Measurements from ENCODE around the gene MRGPRD.
"Not testable (repeated sequence)": the region's sequence is repeated elsewhere in the genome, so short reads cannot be mapped to it uniquely, and the experiment has no call there.

MRGPRD gene

GRCh38 chr11:69005631-69006368 is 25.0 kb upstream of the MRGPRD start:
- DNase-seq: no peak

DNA sequence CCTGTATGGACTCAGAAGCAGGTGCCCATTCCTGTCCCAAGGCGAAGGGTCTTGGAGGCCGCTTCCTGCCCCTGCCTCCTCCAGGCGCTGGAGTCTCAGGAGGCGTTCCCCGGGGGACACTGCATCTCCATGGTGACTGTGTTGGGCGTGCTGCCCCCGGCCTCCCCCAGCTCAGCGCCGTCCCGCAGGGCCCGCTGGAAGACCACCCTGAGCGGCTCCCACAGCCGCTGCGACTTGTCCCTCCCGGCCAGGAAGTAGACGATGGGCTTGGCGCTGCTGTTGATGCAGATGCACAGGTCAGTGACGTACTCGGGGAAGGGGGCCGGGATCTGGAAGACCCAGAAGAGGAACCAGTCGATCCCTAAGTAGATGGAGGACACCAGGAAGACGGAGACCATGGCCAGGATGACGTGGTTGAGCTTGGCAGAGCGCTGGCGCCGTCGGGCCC is 24.4 kb upstream of the MRGPRD start:
- DNase-seq: no peak

DNA sequence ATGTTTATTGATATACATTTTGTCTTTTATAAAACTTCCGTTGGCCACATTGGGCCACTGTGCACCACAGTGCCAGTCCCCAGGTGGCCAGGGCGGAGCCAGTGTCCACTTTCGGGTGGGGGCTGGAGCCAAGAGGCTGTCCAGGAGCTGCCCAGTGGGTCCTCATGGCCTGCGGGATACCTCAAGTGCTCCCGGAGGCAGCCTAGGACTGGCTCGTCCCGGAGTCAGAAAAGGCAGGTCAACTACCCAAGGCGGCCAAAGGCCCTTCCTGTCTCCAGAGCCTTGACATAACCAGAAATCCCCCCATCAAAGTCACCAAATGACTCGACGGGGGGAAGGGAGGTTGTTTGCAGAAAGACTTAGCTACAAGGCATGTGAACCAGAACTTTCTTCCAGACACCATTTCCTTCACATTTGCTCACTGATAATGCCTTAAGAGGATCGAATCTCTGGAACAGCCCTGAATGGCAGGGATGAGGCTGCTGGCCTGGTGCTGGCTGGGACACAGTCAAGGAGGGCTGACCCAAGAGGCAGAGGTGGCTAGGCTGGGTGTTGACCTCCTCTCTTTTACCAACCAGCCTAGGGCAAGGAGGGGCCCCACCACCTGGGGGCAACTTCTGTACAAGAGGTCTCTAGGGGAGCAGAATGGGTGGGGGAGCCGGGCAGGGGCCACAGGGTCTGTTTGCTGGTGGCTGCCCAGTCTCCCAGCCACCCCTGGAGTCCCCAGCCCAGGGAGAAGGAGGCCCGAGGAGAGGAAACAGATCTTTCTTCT is 23.8 kb upstream of the MRGPRD start:
- no peak for DNase-seq

GRCh38 chr11:69003866-69004367 is 23.1 kb upstream of the MRGPRD start:
- no peak for DNase-seq

DNA sequence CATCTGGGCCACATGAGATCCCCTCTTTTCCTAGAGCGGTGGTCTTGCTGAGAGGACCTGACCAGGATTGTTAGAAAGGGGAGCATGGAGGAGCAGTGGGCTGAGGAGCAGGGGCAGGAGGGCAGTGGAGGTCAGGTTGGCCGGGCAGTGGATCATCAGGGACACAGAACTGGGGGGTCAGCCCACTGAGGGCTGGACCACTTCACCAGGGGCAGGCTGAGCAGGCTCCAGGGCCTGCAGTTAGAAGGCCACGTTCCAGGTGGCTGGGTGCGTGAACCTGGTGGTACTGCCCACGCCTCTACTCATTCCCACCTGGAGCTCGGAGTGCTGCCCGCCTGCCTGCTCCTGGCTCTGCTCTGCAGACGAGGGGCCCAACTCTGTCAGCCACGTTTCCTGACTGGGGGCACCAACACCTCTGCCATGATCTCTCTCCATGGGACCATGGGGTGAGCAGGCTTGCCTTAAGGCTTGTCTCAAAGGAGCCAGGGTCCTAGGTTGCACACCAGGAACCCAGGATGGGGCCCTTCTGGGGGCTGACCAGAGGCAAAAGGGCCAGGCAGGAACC is 22.6 kb upstream of the MRGPRD start:
- no peak for DNase-seq

DNA sequence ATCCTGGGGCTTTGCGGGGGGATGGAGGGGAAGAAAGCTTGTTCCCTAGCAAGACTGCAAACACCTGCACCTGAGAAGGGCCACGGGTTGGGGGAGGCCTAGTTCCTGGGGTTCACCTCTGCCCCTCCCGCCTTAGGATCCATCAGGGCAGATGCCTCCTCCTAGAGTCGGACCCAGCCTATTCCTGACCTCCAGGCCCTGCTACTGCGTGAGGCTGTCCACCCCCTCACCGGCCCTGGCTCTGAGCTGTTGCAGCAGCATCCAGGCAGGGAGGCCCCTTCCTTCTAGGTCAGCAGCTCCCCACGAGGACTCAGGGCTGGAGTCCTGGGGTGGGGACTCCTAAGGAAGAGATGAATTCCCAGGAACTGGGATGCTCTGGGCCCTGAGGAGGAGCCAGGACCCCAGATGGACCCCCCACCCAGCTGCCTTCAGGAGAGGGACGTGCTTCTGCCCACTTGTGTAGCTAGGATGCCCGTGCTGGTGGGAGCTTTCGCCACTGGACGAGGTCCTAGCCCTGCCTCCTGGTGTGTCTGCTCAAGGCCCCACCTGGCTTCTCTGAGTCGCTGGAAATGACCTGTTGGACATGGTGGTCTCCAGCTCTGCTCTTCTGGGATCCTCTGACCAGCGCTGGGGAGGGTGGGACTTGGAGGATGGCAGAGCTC is 21.9 kb upstream of the MRGPRD start:
- DNase-seq: no peak

DNA sequence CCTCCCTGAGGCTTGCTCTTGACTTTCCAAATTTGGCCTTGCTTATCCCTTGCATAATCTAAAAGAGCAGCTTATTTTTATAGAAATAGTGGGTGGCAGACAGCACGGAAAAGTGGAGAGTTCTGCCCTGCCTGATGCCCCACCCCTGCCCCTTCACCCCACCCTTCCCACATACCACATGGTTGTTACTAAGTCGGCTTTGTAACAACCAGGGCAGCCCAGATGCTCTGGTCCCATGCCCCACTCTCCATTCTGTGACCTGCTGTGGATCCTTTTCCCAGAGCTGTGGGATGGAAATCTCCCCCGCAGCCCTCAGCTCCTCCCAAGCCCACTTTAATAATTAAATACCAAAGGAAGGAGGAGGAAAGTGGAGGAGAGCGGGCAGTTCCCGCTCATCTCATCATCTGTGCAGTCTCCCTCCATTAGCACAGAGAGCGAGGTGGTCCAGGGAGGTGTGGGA is 21.4 kb upstream of the MRGPRD start:
- no peak for DNase-seq

DNA sequence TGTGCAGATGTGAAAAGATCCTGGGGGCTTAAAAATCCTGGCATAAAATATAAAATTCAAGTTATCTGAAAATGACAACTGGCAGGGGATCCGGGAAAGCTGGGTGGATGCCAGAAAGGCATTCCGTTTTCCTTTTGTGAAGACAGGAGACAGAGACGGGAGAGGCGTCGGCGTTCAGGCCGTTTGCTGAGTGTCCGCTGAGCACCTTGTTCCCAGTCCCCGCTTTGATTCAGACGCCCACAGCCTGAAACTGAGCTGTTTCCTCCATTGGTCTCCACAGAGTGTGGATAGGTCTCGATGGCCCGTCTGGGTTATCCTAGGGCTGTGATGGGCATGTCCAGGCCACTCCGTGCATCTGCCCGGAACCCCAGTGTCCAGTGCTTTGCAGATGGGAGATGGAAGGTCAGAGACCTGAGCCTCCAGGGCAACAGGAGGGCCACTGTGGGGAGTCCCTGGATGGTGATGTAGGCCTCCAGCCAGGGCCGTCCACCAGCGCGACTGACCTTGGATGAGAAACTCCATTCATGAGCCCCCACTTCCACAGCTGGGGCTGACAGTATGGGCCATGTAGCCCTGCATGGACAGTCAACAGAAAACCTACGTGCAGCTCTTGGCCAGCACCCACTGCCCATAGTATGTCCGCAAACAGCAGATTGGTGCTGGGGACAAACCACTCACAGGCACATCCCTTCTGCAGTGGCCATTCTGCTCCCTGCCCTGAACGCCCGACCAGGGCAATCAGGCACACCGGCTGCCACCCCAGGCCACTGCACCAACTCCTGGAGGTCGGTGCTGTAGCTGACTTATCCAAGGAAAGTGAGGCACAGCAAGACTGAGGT is 20.7 kb upstream of the MRGPRD start:
- DNase-seq: no peak

DNA sequence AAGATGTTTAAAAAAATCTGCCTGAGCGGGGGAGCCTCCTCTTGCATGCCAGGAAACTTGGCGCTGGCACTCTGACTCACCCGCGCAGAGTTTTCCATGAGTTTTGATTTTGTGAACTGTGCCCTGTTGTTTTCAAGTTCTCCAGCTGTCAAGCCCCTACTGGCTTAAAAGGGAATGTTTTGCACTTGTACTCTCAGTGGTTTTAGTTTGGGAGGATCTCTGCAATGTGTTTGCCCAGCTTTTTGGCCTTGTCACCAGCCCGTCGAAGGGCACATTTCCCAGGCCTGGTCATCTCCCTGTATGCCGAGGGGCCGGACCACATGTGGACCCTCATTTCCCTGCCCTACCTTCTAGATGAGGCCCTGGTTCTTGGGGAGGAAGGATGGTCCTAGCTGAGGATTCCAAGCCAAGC is 20.1 kb upstream of the MRGPRD start:
- no peak for DNase-seq

DNA sequence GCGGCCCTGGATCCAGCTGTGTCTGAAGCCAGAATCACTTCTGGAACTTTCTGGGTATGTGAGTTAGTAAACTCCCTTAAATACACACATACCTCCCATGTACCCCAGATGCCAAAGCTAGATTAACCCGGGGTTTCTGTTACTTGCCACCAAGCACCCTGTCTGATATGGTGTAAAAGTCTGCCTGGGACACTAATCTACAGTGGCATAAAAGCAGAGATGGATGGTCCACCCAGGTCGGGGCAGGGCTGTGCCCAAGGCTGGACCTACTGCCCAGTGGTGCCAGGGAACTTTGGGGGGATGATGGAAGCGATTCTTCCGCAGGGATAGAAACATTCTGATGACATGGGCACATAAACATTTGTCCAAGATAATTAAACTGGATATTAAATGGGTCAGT is 19.6 kb upstream of the MRGPRD start:
- DNase-seq: no peak

DNA sequence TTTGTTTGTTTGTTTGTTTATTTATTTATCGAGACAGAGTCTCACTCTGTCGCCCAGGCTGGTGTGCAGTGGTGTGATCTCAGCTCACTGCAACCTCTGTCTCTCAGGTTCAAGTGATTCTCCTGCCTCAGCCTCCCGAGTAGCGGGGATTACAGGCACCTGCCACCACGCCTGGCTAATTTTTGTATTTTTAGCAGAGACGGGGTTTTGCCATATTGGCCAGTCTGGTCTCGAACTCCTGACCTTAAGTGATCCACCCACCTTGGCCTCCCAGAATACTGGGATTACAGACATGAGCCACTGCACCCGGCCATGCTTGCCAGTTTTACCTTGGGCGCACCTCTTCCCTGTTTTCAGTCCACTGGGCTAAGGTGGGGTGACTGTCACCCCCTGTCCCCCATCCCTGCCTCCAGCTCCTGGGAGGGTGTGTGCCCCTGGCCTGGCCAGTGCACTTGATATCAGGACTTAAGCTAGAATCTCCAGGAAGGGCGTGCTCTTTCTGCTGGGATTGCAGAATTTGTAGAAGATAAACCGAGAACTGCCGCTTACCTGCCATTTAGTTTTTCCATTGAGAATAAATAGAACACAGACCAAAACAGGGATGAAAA is 19.1 kb upstream of the MRGPRD start:
- DNase-seq: not testable (repeated sequence)

DNA sequence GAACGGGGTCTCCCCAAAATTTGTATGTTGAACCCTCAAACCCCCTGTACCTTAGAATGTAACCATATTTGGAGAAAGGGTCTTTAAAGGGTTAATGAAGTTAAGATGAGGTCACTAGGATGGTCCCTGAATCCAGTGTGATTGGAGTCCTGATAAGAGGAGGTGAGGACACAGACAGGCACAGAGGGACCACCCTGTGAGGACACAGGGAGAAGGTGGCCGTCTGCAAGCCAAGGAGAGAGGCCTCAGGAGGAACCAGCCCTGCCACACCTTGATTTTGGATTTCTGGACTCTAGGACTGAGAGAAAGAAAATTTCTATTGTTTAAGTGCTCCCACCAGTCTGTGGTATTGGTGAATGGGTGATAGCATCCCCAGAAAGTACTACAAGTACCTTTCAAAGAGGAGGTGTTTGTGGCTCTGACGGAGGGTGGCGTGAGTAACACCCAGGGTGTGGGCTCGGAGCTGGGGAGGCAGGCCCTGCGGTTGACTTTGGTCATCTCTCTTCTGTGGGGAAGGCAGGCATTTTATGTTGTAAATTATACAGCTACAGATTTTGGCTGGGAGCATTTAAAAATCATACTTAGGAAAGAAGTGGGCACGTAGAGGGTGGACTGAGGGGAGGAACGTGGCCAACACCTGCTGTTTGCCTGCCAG is 18.4 kb upstream of the MRGPRD start:
- DNase-seq: no peak

DNA sequence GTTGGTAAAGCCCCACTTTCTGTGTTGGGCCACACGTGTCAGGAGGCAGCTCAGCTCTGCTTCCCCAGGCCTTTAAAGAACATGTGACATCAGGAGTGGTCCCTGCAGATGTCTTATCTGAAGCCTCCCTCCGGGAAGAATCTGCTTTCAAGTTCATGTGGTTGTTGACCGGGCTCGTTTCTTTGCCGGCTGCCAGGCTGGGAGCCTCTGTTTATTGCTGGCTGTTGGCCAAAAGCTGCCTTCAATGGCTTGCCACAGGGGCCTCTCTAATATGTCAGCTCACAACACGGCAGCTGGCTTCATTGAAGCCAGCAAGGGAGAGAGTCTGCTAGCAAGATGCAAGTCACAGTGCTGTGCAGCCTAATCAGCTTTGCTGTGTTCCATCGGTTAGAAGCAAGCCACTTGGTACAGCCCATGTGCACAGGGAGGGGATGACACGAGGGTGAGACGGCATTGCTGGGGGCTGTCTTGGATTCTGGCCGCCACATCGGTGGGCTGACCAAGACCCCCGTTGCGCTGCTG is 17.7 kb upstream of the MRGPRD start:
- no peak for DNase-seq

DNA sequence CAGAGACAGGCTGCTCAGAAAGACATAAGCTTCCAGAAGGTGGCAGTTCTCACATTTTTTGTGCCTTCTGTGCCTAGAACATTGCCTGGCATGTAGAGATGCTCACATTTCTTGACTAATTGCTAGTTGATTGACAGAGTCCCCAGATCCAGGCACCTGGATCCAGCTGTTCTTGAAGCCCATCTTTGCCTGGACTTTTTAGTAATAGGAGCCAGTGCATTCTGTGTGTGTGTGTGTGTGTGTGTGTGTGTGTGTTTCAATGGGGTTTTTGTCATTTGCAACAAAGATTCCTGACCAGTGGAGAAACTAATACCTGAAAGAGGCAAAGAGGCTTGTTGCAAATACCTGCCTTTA is 17.2 kb upstream of the MRGPRD start:
- DNase-seq: no peak

DNA sequence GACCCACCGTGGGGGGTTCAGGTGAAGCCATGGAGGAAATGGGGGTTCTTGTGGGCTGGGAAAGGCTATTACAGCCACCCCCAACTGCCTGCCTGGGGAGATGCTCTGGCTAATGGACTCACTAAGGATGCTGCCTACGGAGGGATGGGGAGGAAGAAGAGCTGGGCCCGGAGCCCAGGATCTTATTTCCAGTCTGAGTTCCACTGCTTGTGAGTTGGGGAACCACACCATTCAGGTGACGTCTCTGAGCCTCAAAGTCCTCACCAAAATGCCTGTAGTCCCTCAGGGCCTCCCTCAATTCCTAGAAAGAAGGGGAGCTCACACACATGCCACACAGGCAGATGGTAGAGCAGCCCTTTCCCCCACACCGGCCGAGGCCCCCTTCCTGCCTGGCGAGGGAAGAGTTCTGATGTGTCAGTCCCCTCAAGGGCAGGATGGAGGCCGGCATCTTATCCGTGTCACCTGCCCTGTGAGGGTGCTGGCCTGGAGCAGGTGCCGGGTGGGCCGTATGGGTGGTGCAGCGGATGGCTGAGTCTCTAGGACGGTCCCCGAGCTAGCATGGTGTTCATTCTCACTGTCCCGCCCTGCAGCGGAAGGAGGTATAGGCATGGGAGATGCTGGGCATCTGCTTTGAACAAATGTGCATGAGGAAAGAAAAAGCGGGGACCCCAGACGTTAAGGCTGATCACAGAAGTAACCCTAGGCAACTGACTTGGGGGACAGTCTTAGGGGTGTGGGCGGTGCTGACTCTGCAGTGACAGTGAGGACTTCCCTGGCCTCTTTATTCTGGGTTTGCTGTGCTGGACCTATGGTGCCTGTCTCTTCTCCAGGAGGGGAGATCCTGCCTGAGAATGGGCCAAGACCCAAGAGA is 16.6 kb upstream of the MRGPRD start:
- DNase-seq: no peak

- no peak for DNase-seq
Observed at GRCh38 chr11:68996376-68997123, 15.8 kb upstream of the MRGPRD start.

DNA sequence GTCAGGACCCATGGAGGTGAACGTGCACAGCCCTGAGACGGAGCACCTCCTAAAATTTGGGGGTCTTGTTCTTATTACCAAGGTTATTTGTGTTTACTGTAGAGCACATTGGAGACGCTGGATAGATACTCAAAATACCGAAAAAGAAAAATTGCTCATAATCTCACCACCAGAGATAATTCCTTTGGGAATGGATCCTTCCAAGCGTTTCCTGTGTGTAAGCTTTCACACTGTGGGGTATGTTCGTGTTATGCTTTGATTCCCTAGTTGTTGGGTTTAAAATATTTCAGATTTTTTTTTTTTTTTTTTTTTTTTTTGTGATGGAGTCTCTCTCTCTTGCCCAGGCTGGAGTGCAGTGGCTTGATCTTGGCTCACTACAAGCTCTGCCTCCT is 14.1 kb upstream of the MRGPRD start:
- DNase-seq: no peak

GRCh38 chr11:68994161-68994893 is 13.5 kb upstream of the MRGPRD start:
- DNase-seq: no peak

- DNase-seq: no peak
Observed at GRCh38 chr11:68993546-68993945, 12.8 kb upstream of the MRGPRD start.

Data from NCI-H2081 treated with DMSO at 0.1 percent for 48 hours (cell line).